HG03520 (cell line): ENCODE measurements around the gene CRTAC1.

Experiments used
- ATAC-seq: cut with Tn5 transposase; IDR thresholded peaks from one replicate; pipeline ENCODE4 v1.9.1; 2021; ENCODE audit warnings: mild to moderate bottlenecking, moderate library complexity; ENCODE audit not compliant: unreplicated experiment

Gene CRTAC1

DNA sequence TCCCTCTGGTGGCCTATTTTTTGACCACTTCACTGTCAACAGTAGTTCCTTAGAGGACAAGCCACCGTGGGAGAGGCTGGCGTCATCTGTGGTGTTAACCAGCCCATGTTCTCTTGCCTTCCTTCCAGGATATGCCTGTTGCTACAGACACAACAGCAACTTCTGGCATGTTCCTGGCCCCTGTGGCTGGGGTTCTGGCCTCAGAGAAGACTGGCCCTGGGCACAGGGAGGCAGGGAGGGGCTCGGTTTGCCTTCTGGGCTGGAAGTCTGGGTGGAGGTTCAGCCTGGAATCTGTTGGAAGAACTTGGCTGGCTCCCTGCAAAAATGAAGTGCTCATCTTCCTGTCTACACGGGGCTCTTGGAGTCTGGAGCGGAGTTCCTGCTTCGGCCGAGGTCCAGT lies 155.0 kb downstream of the CRTAC1 start:
- ATAC-seq, result no peak

DNA sequence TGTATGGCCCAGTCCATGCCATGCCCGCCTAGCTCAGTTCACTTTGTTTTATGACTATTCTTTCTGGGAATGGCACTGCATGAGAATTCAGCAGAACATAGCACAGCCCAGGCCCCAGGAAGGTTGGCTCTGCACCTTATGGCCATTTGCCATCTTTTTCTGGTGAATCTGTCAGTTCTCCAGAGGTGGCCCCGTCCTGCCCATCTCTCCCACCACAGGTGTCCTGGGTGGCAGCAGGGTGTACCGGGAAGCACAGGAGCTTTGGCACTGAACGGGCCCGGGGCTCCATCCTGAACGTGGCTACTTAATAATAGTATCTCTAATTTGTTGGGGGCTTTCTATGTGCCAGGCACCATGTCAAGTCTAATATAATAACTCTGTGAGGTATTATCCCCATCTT lies 156.1 kb downstream of the CRTAC1 start:
- ATAC-seq, result no peak

DNA sequence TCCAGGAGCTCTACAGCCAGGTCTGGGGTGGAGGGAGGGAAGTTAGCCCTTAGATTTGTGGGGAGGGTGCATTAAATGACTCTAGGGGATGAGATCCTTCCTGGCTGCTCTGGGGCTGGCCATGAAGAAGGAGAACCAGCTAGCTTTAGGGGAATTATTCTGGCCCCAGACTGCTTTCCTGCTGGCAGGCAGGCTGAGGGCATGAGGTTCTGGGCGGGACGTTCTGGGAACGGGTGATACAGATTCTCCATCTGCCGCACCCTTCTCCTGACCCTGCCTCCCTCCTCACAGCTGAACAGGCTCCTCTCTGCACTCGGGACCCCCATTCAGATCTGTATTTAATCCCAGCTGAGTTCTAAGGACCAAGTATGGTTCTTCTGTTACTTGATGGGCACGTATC lies 156.9 kb downstream of the CRTAC1 start:
- no peak for ATAC-seq

DNA sequence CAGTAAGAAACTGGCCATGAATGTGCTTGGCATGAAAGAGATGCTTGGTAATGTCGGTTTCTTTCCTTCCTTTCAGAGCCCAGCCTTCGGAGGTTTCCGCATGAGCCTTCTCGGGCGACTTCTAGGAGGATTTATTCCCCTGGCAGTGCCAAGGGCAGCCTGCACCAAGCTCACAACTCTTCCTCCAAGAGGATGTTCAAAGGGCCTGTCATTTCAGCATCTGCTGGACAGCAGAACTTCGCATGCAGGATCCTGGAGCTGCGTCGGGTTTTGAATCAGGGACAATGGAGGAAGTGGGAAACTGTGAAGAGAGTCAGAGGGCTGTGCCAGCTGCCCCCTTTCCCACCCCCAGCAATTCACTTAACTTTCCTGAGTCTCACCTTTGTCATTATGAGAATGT lies 159.4 kb downstream of the CRTAC1 start:
- ATAC-seq, result no peak

DNA sequence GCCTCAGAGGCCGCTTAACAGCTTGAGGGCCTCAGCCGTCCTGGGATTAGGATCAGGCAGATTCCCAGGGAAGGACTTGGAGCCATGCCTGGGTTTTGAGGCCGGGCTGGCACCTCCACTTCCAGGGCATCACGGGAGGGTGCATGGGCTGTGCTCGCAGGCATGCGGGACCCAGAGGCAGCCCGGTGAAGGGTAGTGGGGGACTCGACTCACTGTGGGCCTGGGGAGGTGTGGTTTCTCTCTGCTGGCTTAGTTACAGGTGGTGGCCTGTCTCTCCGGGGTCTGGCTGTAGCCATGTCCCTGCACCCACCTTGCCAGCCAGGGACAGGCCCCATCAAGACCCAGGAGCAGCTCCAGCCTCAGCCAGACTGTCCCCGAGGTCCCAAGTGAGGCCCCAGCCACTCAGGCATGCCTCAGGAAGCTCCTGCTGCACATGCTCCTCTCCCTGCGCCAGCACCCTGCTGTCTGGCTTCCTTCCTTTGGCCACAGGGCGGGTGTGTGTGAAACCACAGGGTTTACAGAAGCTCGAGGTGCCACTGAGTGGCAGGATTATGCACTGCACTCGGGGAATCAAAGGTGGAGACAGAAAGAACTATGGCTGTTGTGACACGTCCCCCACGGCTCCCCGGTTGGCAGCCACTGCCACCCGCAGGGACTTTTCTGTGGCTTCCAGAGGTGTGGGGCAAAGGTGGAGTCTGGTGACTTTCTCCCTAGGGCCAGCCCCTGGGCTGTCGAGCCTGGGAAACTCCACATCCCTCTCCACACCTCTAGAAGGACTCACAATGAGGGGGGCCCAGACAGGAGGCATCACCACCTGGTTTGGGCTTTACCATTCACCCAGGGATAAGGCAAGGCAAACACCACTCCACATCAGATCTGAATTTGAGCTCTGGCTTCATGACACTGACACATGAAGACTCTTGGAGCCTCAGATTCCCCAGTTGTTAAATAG lies 161.1 kb downstream of the CRTAC1 start:
- ATAC-seq, result peak; percentile 81

DNA sequence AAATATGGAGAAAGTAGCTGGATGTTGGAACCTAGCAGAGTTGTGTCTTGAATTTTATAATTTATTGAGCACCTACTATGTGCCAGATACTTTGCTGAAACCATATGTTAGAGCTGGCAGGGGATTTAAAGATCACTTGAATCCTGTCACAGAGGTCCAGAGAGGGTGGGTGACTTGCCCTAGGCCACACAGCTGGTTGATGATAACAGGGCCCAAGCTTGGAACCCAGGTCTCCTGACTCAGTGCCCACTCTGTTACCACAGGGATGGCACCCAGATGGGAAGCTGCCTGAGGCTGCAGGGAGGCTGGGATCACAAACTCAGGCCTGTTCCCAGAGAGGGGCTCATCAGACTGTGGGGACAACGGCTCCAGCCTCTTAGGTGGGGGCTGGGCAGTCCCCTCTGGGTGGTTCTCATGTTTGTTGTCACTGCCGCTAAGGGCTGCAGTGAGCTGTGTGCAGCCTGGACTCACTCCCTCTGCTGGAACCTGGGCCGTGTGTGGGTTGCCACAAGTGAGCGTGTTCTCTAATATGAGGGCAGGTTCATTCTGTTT lies 162.2 kb downstream of the CRTAC1 start:
- ATAC-seq, result no peak

DNA sequence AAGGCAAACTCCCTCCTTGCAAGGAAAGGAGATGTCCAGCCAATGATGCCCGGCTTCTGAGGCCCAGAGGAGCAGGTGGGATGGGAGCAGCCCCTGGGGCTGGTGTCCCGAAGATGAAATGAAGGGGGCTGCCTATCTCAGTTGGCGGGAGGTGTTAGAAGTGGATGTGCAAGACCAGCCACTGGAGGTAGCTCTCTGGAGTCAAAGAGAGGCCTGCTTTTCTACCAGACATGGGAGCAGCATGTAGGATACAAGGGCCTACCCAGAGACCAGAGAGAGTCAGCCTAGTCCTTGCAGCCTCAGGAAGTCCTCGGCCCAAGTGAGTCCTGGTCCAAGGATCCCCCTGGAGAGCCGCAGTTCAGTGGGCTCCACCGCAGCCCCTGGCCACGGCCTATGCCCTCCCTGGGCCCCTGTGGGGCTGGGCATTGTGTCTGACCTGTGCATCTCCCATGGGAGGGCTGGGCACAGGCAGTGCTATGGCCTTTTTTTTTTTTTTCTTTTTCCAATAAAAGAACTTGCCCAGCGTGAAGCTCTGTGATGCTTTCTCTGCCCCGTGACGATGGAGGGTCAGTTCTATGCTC lies 163.1 kb downstream of the CRTAC1 start:
- no peak for ATAC-seq

DNA sequence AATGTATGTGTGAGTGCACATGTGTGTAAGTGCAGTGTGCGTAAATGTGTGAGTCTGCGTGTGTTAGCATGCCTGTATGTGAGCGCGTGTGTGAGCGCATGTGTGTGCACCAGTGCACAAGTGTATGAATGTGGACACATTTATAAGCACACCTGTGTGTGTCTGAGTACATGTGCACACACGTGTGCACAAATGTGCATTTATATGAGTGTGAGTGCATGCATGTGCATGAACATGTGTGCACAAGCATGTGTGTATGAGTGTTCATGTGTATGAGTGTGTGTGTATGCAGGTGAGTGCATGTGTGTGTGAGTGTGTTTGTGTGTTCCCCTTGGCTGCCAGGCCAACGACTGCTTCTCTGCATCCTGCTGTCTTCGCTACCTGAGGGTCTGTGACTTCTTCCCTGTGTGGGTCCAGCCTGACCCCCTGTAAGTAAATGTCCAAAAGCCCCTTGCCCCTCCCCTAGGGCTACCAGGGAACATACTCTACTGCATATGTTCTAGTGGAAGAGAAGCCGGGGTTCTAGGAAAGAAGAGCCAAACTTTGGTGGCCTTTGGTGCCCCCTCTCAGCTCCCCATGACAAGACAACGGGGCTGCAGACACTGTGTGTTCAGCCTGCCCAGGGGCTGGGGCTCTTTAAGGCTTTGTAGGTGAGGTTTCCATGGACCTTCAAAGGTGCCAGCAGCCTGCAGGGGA lies 163.7 kb downstream of the CRTAC1 start:
- no peak for ATAC-seq

DNA sequence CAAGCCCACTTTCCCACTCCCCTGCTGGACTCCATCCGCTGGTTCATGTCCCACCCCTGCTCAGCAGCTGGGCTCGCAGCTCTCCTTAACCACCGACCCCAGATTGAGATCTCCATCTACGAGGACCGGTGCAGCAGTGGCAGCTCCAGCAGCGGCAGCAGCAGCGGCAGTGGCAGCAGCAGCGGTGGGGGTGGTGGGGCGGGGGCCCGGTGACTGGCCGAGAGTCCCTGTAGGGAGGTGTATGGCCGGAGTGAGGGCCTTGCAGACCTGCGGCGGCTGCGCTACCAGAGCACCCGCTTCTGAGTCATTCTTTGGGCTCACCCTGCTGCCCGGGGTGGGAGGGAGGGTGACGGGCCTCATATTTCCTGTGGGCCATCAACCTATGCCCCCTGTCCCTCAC lies 164.9 kb downstream of the CRTAC1 start:
- no peak for ATAC-seq

DNA sequence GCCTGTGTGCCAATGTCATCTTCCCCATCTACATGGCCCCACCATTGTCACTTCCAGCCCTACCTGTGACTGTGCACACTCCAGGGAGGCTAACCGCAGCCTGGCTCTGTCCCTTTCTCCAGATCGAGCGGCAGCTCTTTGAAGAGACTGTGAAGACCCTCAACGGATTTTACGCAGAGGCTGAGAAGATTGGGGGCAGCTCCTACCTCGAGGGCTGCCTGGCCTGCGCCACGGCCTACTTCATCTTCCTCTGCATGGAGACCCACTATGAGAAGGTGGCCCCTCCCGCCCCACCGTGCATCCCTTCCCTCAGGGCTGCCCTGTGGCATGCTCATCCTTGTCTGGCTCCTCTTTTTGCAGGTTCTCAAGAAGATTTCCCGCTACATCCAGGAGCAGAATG lies 166.6 kb downstream of the CRTAC1 start:
- ATAC-seq, result no peak

DNA sequence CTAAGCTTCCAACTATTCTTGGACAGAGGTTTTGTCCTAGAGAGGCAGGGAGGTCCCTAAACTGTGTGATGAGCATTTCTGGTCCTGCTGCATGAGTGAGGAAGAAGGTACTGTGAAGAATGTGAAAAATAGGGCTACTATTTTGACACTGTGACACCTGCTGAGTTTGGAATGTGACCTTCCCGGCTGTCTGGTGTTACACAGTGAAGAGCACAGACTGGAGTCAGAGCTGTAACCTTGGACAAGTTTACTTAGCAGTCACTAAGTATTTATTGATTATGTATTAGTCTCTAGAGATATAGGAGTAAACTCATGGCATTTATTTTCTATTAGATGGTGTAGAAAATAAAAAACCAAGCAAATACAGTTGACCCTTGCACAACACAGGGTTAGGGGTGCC lies 168.5 kb downstream of the CRTAC1 start:
- ATAC-seq, result no peak

DNA sequence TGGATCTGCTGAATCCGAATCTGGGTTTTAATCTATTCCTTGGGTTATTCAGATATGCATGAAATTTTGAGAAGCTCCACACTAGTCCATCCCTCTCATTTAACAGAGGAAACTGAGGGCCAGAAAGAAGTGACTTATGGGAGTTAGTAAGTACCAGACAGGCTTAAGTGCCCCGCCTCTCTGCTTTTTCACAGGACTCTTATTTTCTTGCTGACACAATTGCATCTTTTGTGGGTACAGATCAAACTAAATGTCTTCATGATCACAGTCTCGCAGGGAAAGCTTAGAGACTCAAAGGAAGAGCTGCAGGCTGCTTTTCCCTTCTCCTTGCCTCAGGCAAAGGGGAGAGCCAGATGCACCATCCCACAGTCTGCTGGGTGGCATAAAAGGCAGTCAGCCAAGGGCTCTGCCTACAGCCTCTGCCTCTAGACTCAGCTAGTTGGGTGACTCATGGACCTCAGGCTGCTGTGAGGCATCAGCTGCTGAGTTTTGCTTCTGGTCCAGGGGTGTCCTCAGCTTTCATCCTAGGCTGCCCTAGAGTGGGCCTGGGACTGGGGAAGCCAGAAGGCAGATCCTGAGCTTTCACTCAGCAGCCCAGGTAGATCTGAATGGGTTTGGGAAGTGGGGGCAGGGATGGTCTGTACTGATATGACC lies 169.2 kb downstream of the CRTAC1 start:
- no peak for ATAC-seq

DNA sequence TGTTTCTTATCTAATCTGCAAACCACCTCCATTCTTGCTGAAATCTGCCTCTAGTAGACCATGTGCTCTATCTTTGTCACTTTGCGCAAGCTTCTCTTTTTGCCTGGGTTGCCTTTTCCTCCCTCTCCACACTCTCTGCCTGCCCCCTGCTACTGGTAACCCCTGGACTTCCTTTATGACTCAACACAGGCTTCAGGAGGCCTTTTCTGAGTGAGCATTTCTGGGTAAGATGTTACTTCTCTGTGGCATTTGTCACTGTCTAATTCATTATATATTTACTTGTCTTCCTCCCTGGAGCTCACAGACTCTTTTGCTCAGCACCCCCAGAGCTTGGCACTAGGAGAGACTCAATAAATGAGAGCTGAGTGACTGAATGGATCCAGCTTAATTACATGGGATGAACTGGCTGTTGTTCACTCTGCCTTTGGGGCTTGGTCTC lies 172.4 kb downstream of the CRTAC1 start:
- no peak for ATAC-seq

DNA sequence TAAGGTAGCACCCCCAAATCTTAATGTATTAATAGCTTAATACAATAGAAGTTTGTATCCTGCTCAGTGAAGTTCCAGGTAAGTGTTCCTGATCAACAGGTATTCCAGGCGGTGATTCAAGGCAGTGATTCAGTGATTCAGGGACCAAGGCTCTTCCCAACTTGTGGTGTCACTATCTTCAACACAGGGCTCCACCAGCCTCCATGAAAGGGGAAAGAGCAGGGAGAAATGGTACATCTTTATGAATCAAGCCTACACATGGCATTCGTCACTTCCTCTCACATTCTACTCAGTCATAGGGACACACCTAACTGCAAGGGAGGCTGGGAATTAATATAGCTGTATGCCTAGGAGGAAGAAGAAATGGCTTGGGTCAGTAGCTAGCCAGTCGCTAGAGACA lies 175.7 kb downstream of the CRTAC1 start:
- ATAC-seq, result no peak

DNA sequence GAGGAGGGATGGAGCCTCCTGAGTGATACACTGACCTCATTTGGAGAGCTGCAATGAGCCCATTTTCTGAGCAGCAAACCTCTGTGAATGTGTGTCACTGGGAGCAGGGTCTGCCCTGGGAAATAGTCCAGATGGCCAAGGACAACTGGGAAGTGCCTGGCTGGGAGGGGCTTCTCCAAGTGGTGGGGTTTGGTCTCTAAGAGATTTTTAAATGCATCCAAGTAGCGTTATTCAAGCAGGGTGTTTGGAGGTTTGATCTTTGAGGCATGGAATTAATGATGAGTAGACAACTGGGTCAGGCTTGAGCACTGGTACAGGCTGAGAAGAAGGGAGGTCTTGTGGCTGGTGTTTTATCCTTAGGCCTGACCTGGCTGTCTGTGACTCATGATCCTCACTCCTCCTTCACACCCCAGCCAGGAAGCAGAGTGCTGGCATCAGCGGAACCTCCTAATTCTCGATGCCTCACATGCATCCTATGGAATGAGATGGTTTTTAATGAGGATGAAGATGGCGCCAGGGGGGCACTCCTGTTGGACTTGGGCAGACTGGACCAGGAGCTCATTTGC lies 177.5 kb downstream of the CRTAC1 start:
- no peak for ATAC-seq

DNA sequence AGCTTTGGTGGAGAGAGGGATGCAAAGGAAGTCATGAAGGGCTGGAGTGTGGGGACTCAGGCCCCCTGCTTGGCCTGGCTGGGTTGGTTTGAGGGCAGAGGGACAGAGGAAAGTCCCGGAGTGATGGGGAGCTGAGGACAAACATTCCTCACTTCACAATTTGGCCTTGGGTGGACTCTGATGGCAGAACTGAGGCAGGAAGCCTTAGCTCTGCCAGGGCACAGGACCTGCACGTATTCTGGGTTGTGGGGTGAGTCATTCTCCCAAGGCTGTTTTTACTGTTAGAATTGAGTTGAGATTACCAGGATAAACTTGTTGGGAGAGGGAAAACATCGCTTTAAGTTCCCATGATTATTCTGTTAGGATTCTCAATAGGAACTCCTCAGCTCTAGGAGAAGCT lies 178.1 kb downstream of the CRTAC1 start:
- ATAC-seq, result no peak

DNA sequence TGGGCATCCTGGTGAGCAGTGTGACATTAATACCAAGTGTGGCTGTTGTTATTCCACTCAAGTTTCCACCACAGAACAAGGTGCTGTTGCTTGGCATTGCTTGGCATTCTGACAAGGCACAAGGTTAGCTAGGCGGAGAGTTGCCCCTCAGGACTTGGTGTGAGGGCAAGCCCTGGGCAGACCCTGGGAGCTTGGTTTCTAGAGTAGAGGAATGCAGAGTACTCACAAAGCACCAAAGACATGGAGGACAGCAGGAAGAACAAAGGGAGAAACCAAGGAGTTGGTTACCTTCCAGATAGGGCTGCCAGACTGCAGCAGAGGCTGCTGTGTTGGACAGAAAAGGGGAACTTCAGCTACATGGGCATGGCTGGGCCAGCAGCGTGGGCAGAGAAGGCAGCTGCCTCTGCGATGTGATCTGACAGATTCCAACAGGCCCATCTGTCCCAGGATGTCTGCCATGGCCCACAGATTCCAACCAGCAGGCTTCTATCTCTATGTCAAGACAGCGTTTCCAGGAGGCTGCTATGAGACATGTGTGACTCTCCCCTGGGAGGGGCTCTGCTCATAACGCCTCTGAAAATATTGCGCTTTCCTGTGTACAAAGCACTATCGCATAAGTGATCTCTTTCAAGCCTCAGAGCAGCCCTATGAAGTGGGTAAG lies 178.9 kb downstream of the CRTAC1 start:
- ATAC-seq, result no peak

DNA sequence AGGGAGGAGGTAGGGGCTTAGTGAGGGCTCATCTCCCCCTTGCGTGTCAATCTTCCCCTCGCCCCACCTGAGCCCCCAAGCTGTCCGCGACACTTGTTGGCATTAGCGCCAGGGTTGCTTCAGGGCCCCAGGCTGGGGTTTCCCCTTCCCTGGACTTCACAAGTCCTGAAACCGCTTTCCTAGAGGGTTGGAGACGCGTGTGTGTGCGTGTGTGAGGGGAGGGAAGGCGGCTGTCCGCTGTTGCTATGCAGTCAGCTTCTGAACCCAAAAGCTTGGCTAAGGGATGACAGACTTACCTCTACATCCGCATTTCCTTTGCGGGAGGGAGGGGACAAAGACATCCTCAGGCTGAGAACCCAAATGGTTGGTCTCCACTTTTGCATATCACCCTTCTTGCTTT lies 180.0 kb downstream of the CRTAC1 start:
- ATAC-seq, result no peak

DNA sequence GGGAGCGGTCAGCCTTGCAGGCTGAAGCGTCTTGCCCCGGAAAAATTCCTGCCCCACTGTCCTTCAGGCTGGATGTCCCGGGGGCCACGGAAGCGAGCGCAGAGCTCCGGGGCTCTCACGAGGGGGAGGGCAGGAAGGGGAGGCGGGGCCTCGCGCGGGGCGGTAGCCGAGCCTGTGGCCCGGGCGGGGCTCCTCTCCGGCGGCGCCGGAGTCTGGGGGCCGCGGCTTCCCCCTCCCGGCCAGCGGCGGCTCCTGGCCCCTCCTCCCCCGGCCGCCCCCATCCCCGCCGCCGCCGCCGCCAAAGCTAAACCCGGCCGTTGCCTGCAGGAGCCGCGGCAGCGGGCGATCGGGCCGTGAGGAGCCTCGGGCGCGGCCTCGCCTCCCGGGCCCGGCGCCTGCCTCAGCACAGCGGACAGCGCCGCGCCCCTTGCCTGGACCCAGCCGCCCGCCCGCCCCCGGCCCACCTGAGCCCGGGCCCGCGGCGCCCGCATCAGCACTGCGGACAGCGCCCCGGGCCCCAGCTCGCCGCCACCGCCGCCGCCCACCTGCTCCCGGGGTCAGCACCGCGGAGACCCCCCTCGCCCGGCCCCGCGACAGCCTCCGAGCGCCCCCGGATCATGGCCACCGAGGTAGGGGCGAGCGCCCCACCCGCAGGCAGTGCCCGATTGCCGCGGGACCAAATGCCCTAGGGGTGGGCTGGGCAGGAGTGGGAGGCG lies 180.6 kb downstream of the CRTAC1 start, which contains the start of gene GOLGA7B:
Gene GOLGA7B (plus strand): TSS at position 157 of the 716 bp plus-strand sequence. CDS start 461 bp downstream, at position 618.
- no peak for ATAC-seq
